ENCODE data around the gene ORAI2. TPM values are rescaled to one million over a fixed set of nuclear protein-coding genes. Genes with fewer than 3 reads are reported as not detected.

The ORAI2 gene
- total and polyA plus RNA-seq, 2 of the 13 experiments (the other 11 are each of a cell fraction or from before 2014, with no cell fraction given) = 3.0 to 6.0 TPM

GRCh38 chr7:102451371-102452054, 18.1 kb downstream of the ORAI2 start (continued):
- TF ChIP-seq ZNF414 (CRISPR knock-in tag; IDR thresholded peaks at IDR 0.05) (no peak), SMAD1 (CRISPR knock-in tag; IDR thresholded peaks at IDR 0.05; ENCODE audit: borderline replicate concordance, low read depth) (no peak), ZNF746 (CRISPR knock-in tag; IDR thresholded peaks at IDR 0.05) (no peak), CEBPB (IDR thresholded peaks at IDR 0.05; ENCODE audit: borderline replicate concordance, low read depth, low read length) (no peak), ZNF367 (CRISPR knock-in tag; IDR thresholded peaks at IDR 0.05; ENCODE audit: borderline replicate concordance) (0 out of 2 replicates have a peak, but pooled peaks have one; percentile 49), RARG (CRISPR knock-in tag; IDR thresholded peaks at IDR 0.05; ENCODE audit: low read depth) (no peak), ZNF605 (CRISPR knock-in tag; IDR thresholded peaks at IDR 0.05) (no peak), SAP130 (CRISPR knock-in tag; IDR thresholded peaks at IDR 0.05; ENCODE audit: low read depth) (peak; percentile 76), ZBTB1 (CRISPR knock-in tag; IDR thresholded peaks at IDR 0.05; ENCODE audit: borderline replicate concordance) (no peak), ZNF225 (CRISPR knock-in tag; IDR thresholded peaks at IDR 0.05) (no peak), TEAD2 (CRISPR knock-in tag; IDR thresholded peaks at IDR 0.05) (no peak), TP53 (CRISPR knock-in tag; conservative IDR thresholded peaks at IDR 0.05) (peak; percentile 84), LCORL (IDR thresholded peaks at IDR 0.05) (no peak), LCORL (CRISPR knock-in tag; IDR thresholded peaks at IDR 0.05) (no peak), ZBTB42 (CRISPR knock-in tag; IDR thresholded peaks at IDR 0.05) (no peak), AKAP8 (CRISPR knock-in tag; IDR thresholded peaks at IDR 0.05) (no peak), ELF3 (CRISPR knock-in tag; IDR thresholded peaks at IDR 0.05) (no peak)
- TF ChIP-seq, protein P1, sequence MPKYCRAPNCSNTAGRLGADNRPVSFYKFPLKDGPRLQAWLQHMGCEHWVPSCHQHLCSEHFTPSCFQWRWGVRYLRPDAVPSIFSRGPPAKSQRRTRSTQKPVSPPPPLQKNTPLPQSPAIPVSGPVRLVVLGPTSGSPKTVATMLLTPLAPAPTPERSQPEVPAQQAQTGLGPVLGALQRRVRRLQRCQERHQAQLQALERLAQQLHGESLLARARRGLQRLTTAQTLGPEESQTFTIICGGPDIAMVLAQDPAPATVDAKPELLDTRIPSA (CRISPR knock-in tag; IDR thresholded peaks at IDR 0.05; ENCODE audit: borderline replicate concordance) = no peak
- TF ChIP-seq, protein P2, sequence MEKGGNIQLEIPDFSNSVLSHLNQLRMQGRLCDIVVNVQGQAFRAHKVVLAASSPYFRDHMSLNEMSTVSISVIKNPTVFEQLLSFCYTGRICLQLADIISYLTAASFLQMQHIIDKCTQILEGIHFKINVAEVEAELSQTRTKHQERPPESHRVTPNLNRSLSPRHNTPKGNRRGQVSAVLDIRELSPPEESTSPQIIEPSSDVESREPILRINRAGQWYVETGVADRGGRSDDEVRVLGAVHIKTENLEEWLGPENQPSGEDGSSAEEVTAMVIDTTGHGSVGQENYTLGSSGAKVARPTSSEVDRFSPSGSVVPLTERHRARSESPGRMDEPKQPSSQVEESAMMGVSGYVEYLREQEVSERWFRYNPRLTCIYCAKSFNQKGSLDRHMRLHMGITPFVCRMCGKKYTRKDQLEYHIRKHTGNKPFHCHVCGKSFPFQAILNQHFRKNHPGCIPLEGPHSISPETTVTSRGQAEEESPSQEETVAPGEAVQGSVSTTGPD (CRISPR knock-in tag; IDR thresholded peaks at IDR 0.05) = no peak
- TF ChIP-seq, protein P3, sequence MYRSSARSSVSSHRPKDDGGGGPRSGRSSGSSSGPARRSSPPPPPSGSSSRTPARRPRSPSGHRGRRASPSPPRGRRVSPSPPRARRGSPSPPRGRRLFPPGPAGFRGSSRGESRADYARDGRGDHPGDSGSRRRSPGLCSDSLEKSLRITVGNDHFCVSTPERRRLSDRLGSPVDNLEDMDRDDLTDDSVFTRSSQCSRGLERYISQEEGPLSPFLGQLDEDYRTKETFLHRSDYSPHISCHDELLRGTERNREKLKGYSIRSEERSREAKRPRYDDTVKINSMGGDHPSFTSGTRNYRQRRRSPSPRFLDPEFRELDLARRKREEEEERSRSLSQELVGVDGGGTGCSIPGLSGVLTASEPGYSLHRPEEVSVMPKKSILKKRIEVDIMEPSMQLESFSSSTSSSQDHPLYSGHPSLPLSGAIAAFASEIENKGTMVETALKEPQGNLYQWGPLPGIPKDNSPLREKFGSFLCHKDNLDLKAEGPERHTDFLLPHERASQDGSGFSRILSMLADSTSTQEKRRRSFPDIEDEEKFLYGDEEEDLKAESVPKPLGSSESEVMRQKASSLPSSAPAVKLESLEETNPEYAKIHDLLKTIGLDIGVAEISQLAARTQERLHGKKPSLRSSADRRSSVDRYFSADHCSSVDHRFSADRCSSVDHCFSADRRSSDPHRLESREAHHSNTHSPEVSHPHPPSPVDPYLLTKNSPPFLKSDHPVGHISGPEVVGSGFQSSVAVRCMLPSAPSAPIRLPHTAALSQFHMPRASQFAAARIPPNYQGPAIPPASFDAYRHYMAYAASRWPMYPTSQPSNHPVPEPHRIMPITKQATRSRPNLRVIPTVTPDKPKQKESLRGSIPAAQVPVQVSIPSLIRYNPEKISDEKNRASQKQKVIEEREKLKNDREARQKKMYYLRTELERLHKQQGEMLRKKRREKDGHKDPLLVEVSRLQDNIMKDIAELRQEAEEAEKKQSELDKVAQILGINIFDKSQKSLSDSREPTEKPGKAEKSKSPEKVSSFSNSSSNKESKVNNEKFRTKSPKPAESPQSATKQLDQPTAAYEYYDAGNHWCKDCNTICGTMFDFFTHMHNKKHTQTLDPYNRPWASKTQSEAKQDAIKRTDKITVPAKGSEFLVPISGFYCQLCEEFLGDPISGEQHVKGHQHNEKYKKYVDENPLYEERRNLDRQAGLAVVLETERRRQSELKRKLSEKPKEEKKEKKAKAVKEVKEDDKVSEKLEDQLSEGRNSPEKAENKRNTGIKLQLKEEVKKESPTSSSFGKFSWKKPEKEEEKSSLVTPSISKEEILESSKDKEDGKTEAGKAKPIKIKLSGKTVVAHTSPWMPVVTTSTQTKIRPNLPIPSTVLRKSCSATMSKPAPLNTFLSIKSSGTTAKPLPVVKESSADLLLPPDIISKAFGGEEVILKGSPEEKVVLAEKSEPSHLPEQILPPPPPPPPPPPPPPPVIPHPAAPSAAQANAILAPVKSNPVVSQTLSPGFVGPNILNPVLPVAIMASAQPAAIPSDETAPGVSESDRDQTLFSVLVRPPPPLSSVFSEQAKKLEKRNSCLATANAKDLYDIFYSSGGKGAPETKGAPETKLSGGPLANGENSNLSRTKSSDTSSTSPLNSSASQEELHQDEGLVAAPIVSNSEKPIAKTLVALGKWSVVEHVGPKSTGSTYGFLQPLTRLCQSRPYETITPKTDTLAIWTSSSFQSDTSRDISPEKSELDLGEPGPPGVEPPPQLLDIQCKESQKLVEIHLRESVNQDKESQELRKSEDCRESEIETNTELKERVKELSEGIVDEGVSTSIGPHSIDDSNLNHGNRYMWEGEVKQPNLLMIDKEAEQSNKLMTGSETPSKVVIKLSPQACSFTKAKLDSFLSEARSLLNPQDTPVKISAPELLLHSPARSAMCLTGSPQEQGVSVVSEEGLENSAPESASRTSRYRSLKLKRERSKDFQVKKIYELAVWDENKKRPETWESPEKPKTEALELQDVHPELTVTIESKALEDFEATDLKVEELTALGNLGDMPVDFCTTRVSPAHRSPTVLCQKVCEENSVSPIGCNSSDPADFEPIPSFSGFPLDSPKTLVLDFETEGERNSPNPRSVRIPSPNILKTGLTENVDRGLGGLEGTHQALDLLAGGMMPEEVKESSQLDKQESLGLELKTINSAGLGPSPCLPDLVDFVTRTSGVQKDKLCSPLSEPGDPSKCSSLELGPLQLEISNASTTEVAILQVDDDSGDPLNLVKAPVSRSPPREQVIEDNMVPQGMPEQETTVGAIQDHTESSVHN (CRISPR knock-in tag; IDR thresholded peaks at IDR 0.05) = no peak

Data from HepG2 (cell line).